Measurements from ENCODE around the gene CCS.

CCS gene

GRCh38 chr11:66570079-66570849, 22.7 kb upstream of the CCS start:
- TF ChIP-seq CTCF (IDR thresholded peaks at IDR 0.05): no peak

GRCh38 chr11:66570850-66571180, 22.2 kb upstream of the CCS start:
- TF ChIP-seq CTCF (IDR thresholded peaks at IDR 0.05): no peak

- TF ChIP-seq CTCF (IDR thresholded peaks at IDR 0.05): peak; percentile 69
These were observed 13.9 kb upstream of the CCS start for GRCh38 chr11:66579017-66579606.

- TF ChIP-seq CTCF (IDR thresholded peaks at IDR 0.05): no peak
These were observed 12.2 kb upstream of the CCS start for GRCh38 chr11:66580803-66581202.

- TF ChIP-seq CTCF (IDR thresholded peaks at IDR 0.05): no peak
These were observed 11.7 kb upstream of the CCS start for GRCh38 chr11:66581261-66581660.

GRCh38 chr11:66586136-66586535, 6.8 kb upstream of the CCS start:
- no peak for TF ChIP-seq CTCF (IDR thresholded peaks at IDR 0.05)

GRCh38 chr11:66589996-66590675, 2.8 kb upstream of the CCS start:
- TF ChIP-seq CTCF (IDR thresholded peaks at IDR 0.05): no peak

Data from LNCAP (cell line).